Measurements from ENCODE around the gene LASP1NB.
A peak's percentile ranks its signal among the peaks of the same experiment; 100 is the strongest.

The LASP1NB gene

GRCh38 chr17:38925263-38925995 is at the start of gene LASP1NB:
LASP1NB (plus strand) TSS chr17:38925614.
- no peak for DNase-seq (ENCODE audit: low spot score)
- no peak for ATAC-seq

- DNase-seq (ENCODE audit: low spot score) = no peak
- no peak for ATAC-seq
Measured at GRCh38 chr17:38877130-38877851, 48.1 kb upstream of the LASP1NB start.

- ATAC-seq = peak; percentile 25
- no peak for DNase-seq (ENCODE audit: low spot score)
Measured at GRCh38 chr17:38879878-38880665, 45.3 kb upstream of the LASP1NB start.

GRCh38 chr17:38881600-38882191 is 43.7 kb upstream of the LASP1NB start:
- ATAC-seq = no peak
- DNase-seq (ENCODE audit: low spot score) = no peak

GRCh38 chr17:38882870-38883269 is 42.5 kb upstream of the LASP1NB start:
- ATAC-seq = no peak
- no peak for DNase-seq (ENCODE audit: low spot score)

GRCh38 chr17:38883592-38884526 is 41.6 kb upstream of the LASP1NB start:
- ATAC-seq (peak; percentile 4), DNase-seq (ENCODE audit: low spot score) (no peak)

- ATAC-seq = peak; percentile 80
- peak; percentile 70 for DNase-seq (ENCODE audit: low spot score)
Measured at GRCh38 chr17:38885044-38885727, 40.2 kb upstream of the LASP1NB start.

GRCh38 chr17:38885728-38886642 is 39.4 kb upstream of the LASP1NB start:
- DNase-seq (ENCODE audit: low spot score) = no peak
- peak; percentile 7 for ATAC-seq

GRCh38 chr17:38886643-38887010 is 38.8 kb upstream of the LASP1NB start:
- no peak for ATAC-seq
- DNase-seq (ENCODE audit: low spot score) = no peak

GRCh38 chr17:38888842-38889241 is 36.6 kb upstream of the LASP1NB start:
- no peak for ATAC-seq
- no peak for DNase-seq (ENCODE audit: low spot score)

- no peak for ATAC-seq
- DNase-seq (ENCODE audit: low spot score) = no peak
Measured at GRCh38 chr17:38889745-38890409, 35.5 kb upstream of the LASP1NB start.

GRCh38 chr17:38890410-38890746 is 35.0 kb upstream of the LASP1NB start:
- no peak for DNase-seq (ENCODE audit: low spot score)

GRCh38 chr17:38891441-38891840 is 34.0 kb upstream of the LASP1NB start:
- ATAC-seq (no peak), DNase-seq (ENCODE audit: low spot score) (no peak)

More at GRCh38 chr17:38890410-38890746, 35.0 kb upstream of the LASP1NB start:
- ATAC-seq = no peak

- DNase-seq (ENCODE audit: low spot score) (no peak), ATAC-seq (no peak)
Measured at GRCh38 chr17:38892083-38892482, 33.3 kb upstream of the LASP1NB start.

- DNase-seq (ENCODE audit: low spot score) = no peak
- ATAC-seq = no peak
Measured at GRCh38 chr17:38892620-38893019, 32.8 kb upstream of the LASP1NB start.

GRCh38 chr17:38893113-38893512 is 32.3 kb upstream of the LASP1NB start:
- ATAC-seq (no peak), DNase-seq (ENCODE audit: low spot score) (no peak)

GRCh38 chr17:38893607-38894006 is 31.8 kb upstream of the LASP1NB start:
- peak; percentile 70 for DNase-seq (ENCODE audit: low spot score)

GRCh38 chr17:38894276-38894675 is 31.1 kb upstream of the LASP1NB start:
- DNase-seq (ENCODE audit: low spot score) (no peak), ATAC-seq (peak; percentile 2)

More at GRCh38 chr17:38893607-38894006, 31.8 kb upstream of the LASP1NB start:
- ATAC-seq = peak; percentile 50

All from left lobe of liver (tissue), 2 donors.